Small intestine (tissue), 7 donors: ENCODE results near the gene SEMA4D. TPM values are rescaled to one million over a fixed set of nuclear protein-coding genes. Genes with fewer than 3 reads are reported as not detected.
A peak's percentile ranks its signal among the peaks of the same experiment; 100 is the strongest.

ENCODE experiments used
- DNase-seq, 2 donors: peaks; one replicate each; pipeline versions ENCODE4 v3.0.0 to v3.0.0-alpha.2; 2013
- FAIRE-seq: peaks from 2 replicates; lab custom pipeline; 2012; peaks lifted over from hg19 to GRCh38; lab: Jason Lieb, UNC
- H3K27ac ChIP-seq, 3 donors: one replicate each; pipeline ENCODE4 v1.5.1; 2013; ENCODE audit warnings: low read length in 2 of 3, mild to moderate bottlenecking in 2 of 3, control low read depth in 1 of 3, inconsistent platforms in 1 of 3, low read depth in 1 of 3, moderate library complexity in 1 of 3
- H3K27me3 ChIP-seq, 3 donors: one replicate each; pipeline ENCODE4 v1.6.1; 2013; ENCODE audit warnings: low read length in 3 of 3, inconsistent platforms in 1 of 3; ENCODE audit not compliant: control insufficient read depth in 3 of 3, insufficient read depth in 3 of 3
- H3K36me3 ChIP-seq, 3 donors: one replicate each; pipeline ENCODE4 v1.6.1; 2013; ENCODE audit warnings: low read length in 3 of 3, inconsistent platforms in 1 of 3, low read depth in 1 of 3, mild to moderate bottlenecking in 1 of 3, moderate library complexity in 1 of 3; ENCODE audit not compliant: control insufficient read depth in 3 of 3, insufficient read depth in 2 of 3
- H3K4me1 ChIP-seq, 3 donors: one replicate each; pipeline ENCODE4 v1.6.1; 2013; ENCODE audit warnings: low read length in 2 of 3, inconsistent platforms in 1 of 3, low read depth in 1 of 3, mild to moderate bottlenecking in 1 of 3, moderate library complexity in 1 of 3; ENCODE audit not compliant: control insufficient read depth in 3 of 3, insufficient read depth in 2 of 3
- H3K4me3 ChIP-seq, 3 donors: one replicate each; pipeline ENCODE4 v1.5.1; 2013; ENCODE audit warnings: low read length in 3 of 3, control low read depth in 1 of 3, inconsistent platforms in 1 of 3, low read depth in 1 of 3, mild to moderate bottlenecking in 1 of 3, moderate library complexity in 1 of 3
- H3K9me3 ChIP-seq, 2 donors: one replicate each; pipeline ENCODE4 v1.6.1; 2013; ENCODE audit warnings: low read depth in 1 of 2, low read length in 1 of 2; ENCODE audit not compliant: control insufficient read depth in 2 of 2, insufficient read depth in 1 of 2
- WGBS, 3 donors: extraction: QIAGEN DNeasy Blood & Tissue Kit; methylation state at CpG; one replicate each; pipeline ENCODE4 v1.1.7; 2013; 5-methylcytosine and 5-hydroxymethylcytosine counted together
- polyA plus RNA-seq, 4 donors: library from polyadenylated mRNA; stranded (reverse) in 3 of 4; unstranded in 1 of 4; fragments of 200-250 nt in 3 of 4; fragments of 120-200 nt in 1 of 4; gene quantifications; one replicate each; pipeline versions ENCODE4 v1.2.1 to v1.2.3, GENCODE V29; 2013
- donor health status: healthy with polysubstance abuse.
- donor health status: control.
- donor health status: control.
- donor health status: Bipolar disorder and iron deficiency.
- donor health status: healthy.

The SEMA4D gene
- polyA plus RNA-seq, 4 donors: 0.67 to 29.7 (median 6.7) TPM

DNA sequence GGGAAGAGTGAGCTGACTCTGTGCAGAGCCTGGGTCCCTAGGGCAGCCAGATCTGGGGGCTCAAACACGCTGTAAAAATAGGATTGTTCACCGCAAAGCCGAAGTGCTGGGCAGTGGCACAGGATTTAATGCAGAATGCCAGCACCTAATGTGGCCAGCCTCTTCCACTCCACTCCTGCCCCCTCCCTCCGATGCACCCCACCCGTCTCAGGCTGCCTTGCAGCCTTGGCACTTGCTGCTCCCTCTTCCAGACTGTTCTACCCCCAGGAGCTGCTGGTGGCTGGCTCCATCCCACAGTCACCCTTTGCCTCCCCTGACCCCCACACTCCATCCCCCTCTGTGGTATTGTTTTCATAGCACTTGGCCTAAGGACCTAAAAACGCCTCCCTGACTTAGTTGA is 86.2 kb downstream of the SEMA4D start:
- Histone ChIP-seq H3K36me3 (peaks cover 0 to 21% (median 0%) of the 10 kb centered on the region in 3 donors), H3K27me3 (no peaks in the 10 kb centered on the region), H3K9me3 (peaks cover 0 to 13% of the 10 kb centered on the region in 2 donors), H3K27ac (no peak overlapping the region), H3K4me3 (no peak overlapping the region), H3K4me1 (peaks cover 0 to 7% (median 0%) of the 10 kb centered on the region in 3 donors)
- WGBS, 3 donors: 88 to 93% (median 90%) methylated on average over 6 of the region's 6 CpGs
- DNase-seq: no peak
- no peak for FAIRE-seq

DNA sequence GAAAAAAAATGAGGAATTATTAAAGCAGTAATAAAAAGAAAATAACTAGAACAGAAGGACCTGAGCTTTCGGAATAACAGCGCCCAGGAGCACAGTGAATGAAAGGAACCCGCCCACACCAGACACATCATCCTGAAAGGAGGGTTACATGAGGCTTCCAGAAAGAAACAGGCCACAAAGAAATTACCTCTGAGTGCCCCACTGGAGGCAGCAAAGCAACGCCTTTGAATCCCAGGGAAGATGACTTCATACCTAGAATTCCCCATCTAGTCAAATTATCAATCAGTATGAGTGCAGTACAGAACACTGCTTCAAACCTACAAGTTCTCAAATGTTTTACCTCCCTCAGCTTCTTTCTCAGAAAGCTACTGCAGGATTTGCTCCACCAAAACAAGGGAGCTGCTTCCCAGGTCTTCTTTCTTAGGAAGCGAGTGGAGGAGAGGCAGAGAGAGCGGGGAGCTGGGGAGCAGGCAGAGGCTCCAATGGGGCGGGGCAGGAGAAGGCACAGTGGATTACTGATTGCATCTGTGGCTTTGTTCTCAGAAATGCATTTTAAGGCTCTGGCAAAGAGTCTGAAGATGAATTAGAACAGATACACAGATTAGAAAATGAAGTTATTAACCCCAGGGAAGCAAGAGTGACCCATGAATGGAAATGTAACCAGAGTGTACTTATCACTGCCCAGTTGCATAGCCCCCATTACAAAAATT is 87.1 kb downstream of the SEMA4D start:
- peaks cover 0 to 7% (median 0%) of the 10 kb centered on the region in 3 donors for H3K4me1 ChIP-seq
- peaks cover 0 to 13% of the 10 kb centered on the region in 2 donors for H3K9me3 ChIP-seq
- no peak overlapping the region for H3K4me3 ChIP-seq
- no peak overlapping the region for H3K27ac ChIP-seq
- no peaks in the 10 kb centered on the region for H3K27me3 ChIP-seq
- FAIRE-seq: no peak
- peaks cover 0 to 18% (median 0%) of the 10 kb centered on the region in 3 donors for H3K36me3 ChIP-seq
- WGBS, 3 donors: 71 to 88% (median 81%) methylated on average over 7 of the region's 7 CpGs
- no peak for DNase-seq

GRCh38 chr9:89410022-89410421 is 87.9 kb downstream of the SEMA4D start:
- H3K4me3 ChIP-seq: no peak overlapping the region
- FAIRE-seq: no peak
- H3K4me1 ChIP-seq: peaks cover 0 to 7% (median 0%) of the 10 kb centered on the region in 3 donors
- DNase-seq: no peak
- peaks cover 0 to 13% of the 10 kb centered on the region in 2 donors for H3K9me3 ChIP-seq
- H3K27ac ChIP-seq: no peak overlapping the region
- no peaks in the 10 kb centered on the region for H3K27me3 ChIP-seq
- peaks cover 0 to 18% (median 4%) of the 10 kb centered on the region in 3 donors for H3K36me3 ChIP-seq
- WGBS, 3 donors: 79 to 82% (median 80%) methylated on average over 8 of the region's 8 CpGs

DNA sequence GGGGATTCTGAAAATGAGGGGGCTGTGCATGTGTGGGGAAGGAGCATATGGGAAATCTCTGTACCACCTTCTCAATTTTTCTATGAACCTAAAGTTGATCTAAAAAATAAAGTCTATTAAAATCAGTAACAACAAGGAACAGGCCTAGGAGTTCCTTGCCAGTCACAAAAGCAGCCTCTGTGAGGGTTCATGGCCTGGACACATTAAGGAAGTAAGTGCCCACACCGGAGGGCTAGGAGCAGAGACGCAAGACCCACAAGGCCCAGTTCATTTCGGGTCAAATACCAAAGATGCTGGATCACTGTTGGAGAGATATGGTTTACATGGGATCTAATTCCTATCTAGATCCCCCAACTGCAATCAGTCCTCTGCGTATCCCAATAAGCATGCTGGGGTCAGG is 88.4 kb downstream of the SEMA4D start:
- 77 to 90% (median 79%) methylated on average over 4 of the region's 4 CpGs for WGBS, 3 donors
- H3K27ac ChIP-seq: peak overlapping the region in 1 of 3 donors; percentile 65

DNA sequence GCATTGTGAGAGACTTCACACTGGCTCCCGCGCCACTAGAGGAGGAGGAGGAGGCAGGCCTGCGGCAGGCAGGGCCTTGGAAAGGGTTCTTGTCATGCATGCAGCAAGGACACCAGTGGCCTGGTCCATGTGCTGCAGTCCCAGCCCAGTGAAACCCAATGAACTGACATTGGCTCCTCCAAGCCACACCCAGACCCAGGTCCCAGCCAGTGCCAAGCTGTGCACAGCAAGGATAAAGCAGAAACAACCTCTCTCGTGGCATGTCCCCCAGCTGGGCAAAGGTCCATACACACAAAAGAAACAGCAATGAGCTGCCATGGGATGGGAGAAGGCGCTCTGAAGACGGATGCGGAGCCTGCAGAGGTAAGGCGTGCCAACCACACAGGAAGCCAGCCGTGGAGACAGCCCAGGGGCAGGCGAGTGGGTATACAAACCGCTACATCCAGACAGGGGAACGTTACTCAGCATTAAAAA is 89.2 kb downstream of the SEMA4D start:
- peaks cover 0 to 13% of the 10 kb centered on the region in 2 donors for H3K9me3 ChIP-seq
- DNase-seq (peak in 1 of 2 donors; percentile 43), FAIRE-seq (no peak)
- 61 to 74% (median 61%) methylated on average over 12 of the region's 12 CpGs for WGBS, 3 donors
- no peak overlapping the region for H3K4me3 ChIP-seq
- H3K36me3 ChIP-seq: peaks cover 0 to 25% (median 4%) of the 10 kb centered on the region in 3 donors
- H3K27me3 ChIP-seq: no peaks in the 10 kb centered on the region
- H3K27ac ChIP-seq: peak overlapping the region in 1 of 3 donors; percentile 65
- H3K4me1 ChIP-seq: peaks cover 0 to 7% (median 0%) of the 10 kb centered on the region in 3 donors

More for the DNA sequence above, 88.4 kb downstream of the SEMA4D start:
- H3K36me3 ChIP-seq: peaks cover 0 to 20% (median 4%) of the 10 kb centered on the region in 3 donors
- peaks cover 0 to 7% (median 0%) of the 10 kb centered on the region in 3 donors for H3K4me1 ChIP-seq
- no peaks in the 10 kb centered on the region for H3K27me3 ChIP-seq
- H3K4me3 ChIP-seq: no peak overlapping the region
- H3K9me3 ChIP-seq: peaks cover 0 to 13% of the 10 kb centered on the region in 2 donors
- FAIRE-seq (no peak), DNase-seq (no peak)

GRCh38 chr9:89407070-89407469 is 90.8 kb downstream of the SEMA4D start:
- Histone ChIP-seq H3K4me3 (no peak overlapping the region), H3K36me3 (peaks cover 0 to 28% (median 4%) of the 10 kb centered on the region in 3 donors), H3K27ac (peak overlapping the region in 1 of 3 donors; percentile 47), H3K27me3 (no peaks in the 10 kb centered on the region), H3K9me3 (peaks cover 0 to 13% of the 10 kb centered on the region in 2 donors), H3K4me1 (peaks cover 0 to 7% (median 0%) of the 10 kb centered on the region in 3 donors)
- 52 to 63% (median 59%) methylated on average over 2 of the region's 2 CpGs for WGBS, 3 donors
- FAIRE-seq (no peak), DNase-seq (no peak)

DNA sequence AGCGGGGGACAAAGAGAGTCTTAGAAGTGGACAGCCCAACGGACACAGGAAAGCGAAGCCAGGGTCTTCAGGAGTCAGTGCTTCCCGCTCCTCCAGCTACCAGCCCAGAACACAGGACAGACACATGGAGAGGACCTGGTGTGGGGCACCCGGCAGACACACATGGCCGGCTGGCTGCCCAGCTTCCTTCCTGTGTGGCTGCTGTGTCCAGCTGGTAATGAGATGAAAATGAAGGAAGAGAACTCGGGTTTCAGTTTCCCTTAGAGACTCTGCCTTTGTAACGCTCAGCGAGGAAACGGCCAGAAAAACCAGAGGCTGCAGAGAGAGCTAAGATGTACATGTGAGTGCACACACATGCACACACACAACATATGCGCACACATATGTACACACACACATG is 92.1 kb downstream of the SEMA4D start:
- DNase-seq: peak in 1 of 2 donors; percentile 14
- H3K4me1 ChIP-seq: peaks cover 0 to 7% (median 0%) of the 10 kb centered on the region in 3 donors
- peaks cover 0 to 38% (median 4%) of the 10 kb centered on the region in 3 donors for H3K36me3 ChIP-seq
- peaks cover 0 to 8% of the 10 kb centered on the region in 2 donors for H3K9me3 ChIP-seq
- H3K27ac ChIP-seq: peak overlapping the region in 1 of 3 donors; percentile 47
- H3K4me3 ChIP-seq: no peak overlapping the region
- 50 to 84% (median 65%) methylated on average over 11 of the region's 11 CpGs for WGBS, 3 donors
- FAIRE-seq: no peak
- no peaks in the 10 kb centered on the region for H3K27me3 ChIP-seq

GRCh38 chr9:89404074-89404473 is 93.8 kb downstream of the SEMA4D start:
- Histone ChIP-seq H3K36me3 (peaks cover 0 to 42% (median 4%) of the 10 kb centered on the region in 3 donors), H3K9me3 (peaks cover 0 to 8% of the 10 kb centered on the region in 2 donors), H3K27ac (no peak overlapping the region), H3K4me3 (no peak overlapping the region), H3K4me1 (peaks cover 0 to under 1% (median 0%) of the 10 kb centered on the region in 3 donors), H3K27me3 (no peaks in the 10 kb centered on the region)
- no peak for FAIRE-seq
- WGBS, 3 donors: 81 to 92% (median 92%) methylated on average over 10 to 11 of the region's 11 CpGs
- DNase-seq: no peak
